ENCODE results near the gene FCHO2.

FCHO2 gene

GRCh38 chr5:73032635-73033034 is 76.8 kb downstream of the FCHO2 start:
- Histone ChIP-seq H3K79me2 (ENCODE audit: control insufficient read depth, insufficient read depth, low read length, poor library complexity) (no peaks in the 10 kb centered on the region), H2BK120ac (ENCODE audit: insufficient read depth, low read length, poor library complexity) (no peak overlapping the region), H4K12ac (ENCODE audit: low read depth, low read length) (no peak overlapping the region), H4K8ac (ENCODE audit: low read depth, low read length) (no peak overlapping the region), H2BK5ac (ENCODE audit: low read depth, low read length, poor library complexity) (no peak overlapping the region), H2BK12ac (ENCODE audit: low read length) (no peak overlapping the region), H2AK5ac (ENCODE audit: low read length) (no peak overlapping the region), H3K18ac (ENCODE audit: low read length) (no peak overlapping the region), H3K14ac (ENCODE audit: low read length) (no peak overlapping the region), H3K9ac (ENCODE audit: low read length) (no peak overlapping the region), H3K4me3 (ENCODE audit: low read depth, low read length) (no peak overlapping the region), H3K4me2 (ENCODE audit: low read length) (no peak overlapping the region), H3K4me1 (ENCODE audit: control insufficient read depth in 1 of 2, insufficient read depth in 2 of 2, low read length in 2 of 2) (peaks cover 0 to 7% of the 10 kb centered on the region in 2 experiments), H4K91ac (ENCODE audit: low read depth, low read length) (no peak overlapping the region), H3K36me3 (ENCODE audit: control insufficient read depth in 1 of 2, insufficient read depth in 2 of 2, low read length in 2 of 2) (peaks cover 11 to 12% of the 10 kb centered on the region in 2 experiments), H3K27me3 (ENCODE audit: insufficient read depth, low read length) (no peaks in the 10 kb centered on the region), H2AFZ (ENCODE audit: insufficient read depth, low read length, poor library complexity) (no peak overlapping the region), H3K4ac (ENCODE audit: low read depth, low read length) (no peak overlapping the region), H3K27ac (ENCODE audit: low read depth, low read length) (no peak overlapping the region), H3K79me1 (ENCODE audit: low read length) (peaks cover 3% of the 10 kb centered on the region), H3K23ac (ENCODE audit: low read length) (no peak overlapping the region), H3K9me3 (ENCODE audit: insufficient read depth, low read depth, low read length) (no peaks in the 10 kb centered on the region)
- DNase-seq: no peak
- WGBS (ENCODE audit: extremely low coverage, insufficient coverage, insufficient read length): no CpG with 5 or more reads among the region's 2 CpGs

- Histone ChIP-seq H3K79me1 (ENCODE audit: low read length) (no peaks in the 10 kb centered on the region), H2BK120ac (ENCODE audit: insufficient read depth, low read length, poor library complexity) (no peak overlapping the region), H3K27ac (ENCODE audit: low read depth, low read length) (no peak overlapping the region), H3K4ac (ENCODE audit: low read depth, low read length) (no peak overlapping the region), H3K4me1 (ENCODE audit: control insufficient read depth in 1 of 2, insufficient read depth in 2 of 2, low read length in 2 of 2) (no peaks in the 10 kb centered on the region), H4K12ac (ENCODE audit: low read depth, low read length) (no peak overlapping the region), H3K79me2 (ENCODE audit: control insufficient read depth, insufficient read depth, low read length, poor library complexity) (no peaks in the 10 kb centered on the region), H3K36me3 (ENCODE audit: control insufficient read depth in 1 of 2, insufficient read depth in 2 of 2, low read length in 2 of 2) (peaks cover 12 to 13% of the 10 kb centered on the region in 2 experiments), H3K9ac (ENCODE audit: low read length) (no peak overlapping the region), H2AK5ac (ENCODE audit: low read length) (no peak overlapping the region), H3K9me3 (ENCODE audit: insufficient read depth, low read depth, low read length) (no peaks in the 10 kb centered on the region), H3K4me2 (ENCODE audit: low read length) (no peak overlapping the region), H3K14ac (ENCODE audit: low read length) (no peak overlapping the region), H4K8ac (ENCODE audit: low read depth, low read length) (no peak overlapping the region), H3K4me3 (ENCODE audit: low read depth, low read length) (no peak overlapping the region), H3K23ac (ENCODE audit: low read length) (no peak overlapping the region), H4K91ac (ENCODE audit: low read depth, low read length) (no peak overlapping the region), H3K27me3 (ENCODE audit: insufficient read depth, low read length) (no peaks in the 10 kb centered on the region), H3K18ac (ENCODE audit: low read length) (no peak overlapping the region), H2BK12ac (ENCODE audit: low read length) (no peak overlapping the region), H2AFZ (ENCODE audit: insufficient read depth, low read length, poor library complexity) (no peak overlapping the region), H2BK5ac (ENCODE audit: low read depth, low read length, poor library complexity) (no peak overlapping the region)
- DNase-seq: no peak
- WGBS (ENCODE audit: extremely low coverage, insufficient coverage, insufficient read length): no CpG with 5 or more reads among the region's 5 CpGs
Observed at GRCh38 chr5:73037545-73037944, 81.7 kb downstream of the FCHO2 start.

GRCh38 chr5:73039082-73039481 is 83.2 kb downstream of the FCHO2 start:
- Histone ChIP-seq H2AK5ac (ENCODE audit: low read length) (no peak overlapping the region), H3K9ac (ENCODE audit: low read length) (no peak overlapping the region), H3K4me3 (ENCODE audit: low read depth, low read length) (no peak overlapping the region), H2BK5ac (ENCODE audit: low read depth, low read length, poor library complexity) (no peak overlapping the region), H3K14ac (ENCODE audit: low read length) (no peak overlapping the region), H3K27ac (ENCODE audit: low read depth, low read length) (no peak overlapping the region), H3K18ac (ENCODE audit: low read length) (no peak overlapping the region), H3K4me2 (ENCODE audit: low read length) (no peak overlapping the region), H3K9me3 (ENCODE audit: insufficient read depth, low read depth, low read length) (no peaks in the 10 kb centered on the region), H4K12ac (ENCODE audit: low read depth, low read length) (no peak overlapping the region), H3K23ac (ENCODE audit: low read length) (no peak overlapping the region), H2AFZ (ENCODE audit: insufficient read depth, low read length, poor library complexity) (no peak overlapping the region), H3K4ac (ENCODE audit: low read depth, low read length) (no peak overlapping the region), H2BK12ac (ENCODE audit: low read length) (no peak overlapping the region), H3K4me1 (ENCODE audit: control insufficient read depth in 1 of 2, insufficient read depth in 2 of 2, low read length in 2 of 2) (no peaks in the 10 kb centered on the region), H3K27me3 (ENCODE audit: insufficient read depth, low read length) (no peaks in the 10 kb centered on the region), H3K79me1 (ENCODE audit: low read length) (no peaks in the 10 kb centered on the region), H3K79me2 (ENCODE audit: control insufficient read depth, insufficient read depth, low read length, poor library complexity) (no peaks in the 10 kb centered on the region), H4K8ac (ENCODE audit: low read depth, low read length) (no peak overlapping the region), H4K91ac (ENCODE audit: low read depth, low read length) (no peak overlapping the region), H3K36me3 (ENCODE audit: control insufficient read depth in 1 of 2, insufficient read depth in 2 of 2, low read length in 2 of 2) (peaks cover 14 to 15% of the 10 kb centered on the region in 2 experiments), H2BK120ac (ENCODE audit: insufficient read depth, low read length, poor library complexity) (no peak overlapping the region)
- DNase-seq: peak; percentile 32 to 85

- Histone ChIP-seq H3K18ac (ENCODE audit: low read length) (no peak overlapping the region), H2AFZ (ENCODE audit: insufficient read depth, low read length, poor library complexity) (no peak overlapping the region), H3K9ac (ENCODE audit: low read length) (no peak overlapping the region), H3K27ac (ENCODE audit: low read depth, low read length) (no peak overlapping the region), H4K91ac (ENCODE audit: low read depth, low read length) (no peak overlapping the region), H3K27me3 (ENCODE audit: insufficient read depth, low read length) (no peaks in the 10 kb centered on the region), H3K36me3 (ENCODE audit: control insufficient read depth in 1 of 2, insufficient read depth in 2 of 2, low read length in 2 of 2) (peaks cover 2 to 4% of the 10 kb centered on the region in 2 experiments), H3K79me1 (ENCODE audit: low read length) (no peaks in the 10 kb centered on the region), H4K8ac (ENCODE audit: low read depth, low read length) (no peak overlapping the region), H3K9me3 (ENCODE audit: insufficient read depth, low read depth, low read length) (no peaks in the 10 kb centered on the region), H3K4me3 (ENCODE audit: low read depth, low read length) (no peak overlapping the region), H2BK12ac (ENCODE audit: low read length) (no peak overlapping the region), H2AK5ac (ENCODE audit: low read length) (no peak overlapping the region), H3K4ac (ENCODE audit: low read depth, low read length) (no peak overlapping the region), H2BK5ac (ENCODE audit: low read depth, low read length, poor library complexity) (no peak overlapping the region), H3K79me2 (ENCODE audit: control insufficient read depth, insufficient read depth, low read length, poor library complexity) (no peaks in the 10 kb centered on the region), H3K14ac (ENCODE audit: low read length) (no peak overlapping the region), H3K23ac (ENCODE audit: low read length) (no peak overlapping the region), H3K4me2 (ENCODE audit: low read length) (no peak overlapping the region), H2BK120ac (ENCODE audit: insufficient read depth, low read length, poor library complexity) (no peak overlapping the region), H3K4me1 (ENCODE audit: control insufficient read depth in 1 of 2, insufficient read depth in 2 of 2, low read length in 2 of 2) (no peaks in the 10 kb centered on the region), H4K12ac (ENCODE audit: low read depth, low read length) (no peak overlapping the region)
- DNase-seq: no peak
Observed at GRCh38 chr5:73042993-73043392, 87.2 kb downstream of the FCHO2 start.

GRCh38 chr5:73044546-73044945 is 88.7 kb downstream of the FCHO2 start:
- Histone ChIP-seq H3K9ac (ENCODE audit: low read length) (no peak overlapping the region), H2AFZ (ENCODE audit: insufficient read depth, low read length, poor library complexity) (no peak overlapping the region), H3K79me1 (ENCODE audit: low read length) (no peaks in the 10 kb centered on the region), H3K4me3 (ENCODE audit: low read depth, low read length) (no peak overlapping the region), H3K27me3 (ENCODE audit: insufficient read depth, low read length) (no peaks in the 10 kb centered on the region), H3K4me2 (ENCODE audit: low read length) (no peak overlapping the region), H3K4me1 (ENCODE audit: control insufficient read depth in 1 of 2, insufficient read depth in 2 of 2, low read length in 2 of 2) (no peaks in the 10 kb centered on the region), H3K18ac (ENCODE audit: low read length) (no peak overlapping the region), H2AK5ac (ENCODE audit: low read length) (no peak overlapping the region), H2BK120ac (ENCODE audit: insufficient read depth, low read length, poor library complexity) (no peak overlapping the region), H3K23ac (ENCODE audit: low read length) (no peak overlapping the region), H3K14ac (ENCODE audit: low read length) (no peak overlapping the region), H4K12ac (ENCODE audit: low read depth, low read length) (no peak overlapping the region), H2BK5ac (ENCODE audit: low read depth, low read length, poor library complexity) (no peak overlapping the region), H3K79me2 (ENCODE audit: control insufficient read depth, insufficient read depth, low read length, poor library complexity) (no peaks in the 10 kb centered on the region), H3K27ac (ENCODE audit: low read depth, low read length) (no peak overlapping the region), H3K36me3 (ENCODE audit: control insufficient read depth in 1 of 2, insufficient read depth in 2 of 2, low read length in 2 of 2) (peaks cover 2 to 4% of the 10 kb centered on the region in 2 experiments), H4K8ac (ENCODE audit: low read depth, low read length) (no peak overlapping the region), H4K91ac (ENCODE audit: low read depth, low read length) (no peak overlapping the region), H3K9me3 (ENCODE audit: insufficient read depth, low read depth, low read length) (no peaks in the 10 kb centered on the region), H2BK12ac (ENCODE audit: low read length) (no peak overlapping the region), H3K4ac (ENCODE audit: low read depth, low read length) (no peak overlapping the region)
- no peak for DNase-seq

Data from trophoblast cell (in vitro differentiated cells and primary cell).